ENCODE data around the gene CPEB3. TPM values are rescaled to one million over a fixed set of nuclear protein-coding genes. Genes with fewer than 3 reads are reported as not detected.
"Not testable (repeated sequence)": the region's sequence is repeated elsewhere in the genome, so short reads cannot be mapped to it uniquely, and the experiment has no call there.

CPEB3 gene
- polyA plus RNA-seq, 2 of the 4 experiments (the other 2 are of a cell fraction): 0.37 to 0.41 TPM

DNA sequence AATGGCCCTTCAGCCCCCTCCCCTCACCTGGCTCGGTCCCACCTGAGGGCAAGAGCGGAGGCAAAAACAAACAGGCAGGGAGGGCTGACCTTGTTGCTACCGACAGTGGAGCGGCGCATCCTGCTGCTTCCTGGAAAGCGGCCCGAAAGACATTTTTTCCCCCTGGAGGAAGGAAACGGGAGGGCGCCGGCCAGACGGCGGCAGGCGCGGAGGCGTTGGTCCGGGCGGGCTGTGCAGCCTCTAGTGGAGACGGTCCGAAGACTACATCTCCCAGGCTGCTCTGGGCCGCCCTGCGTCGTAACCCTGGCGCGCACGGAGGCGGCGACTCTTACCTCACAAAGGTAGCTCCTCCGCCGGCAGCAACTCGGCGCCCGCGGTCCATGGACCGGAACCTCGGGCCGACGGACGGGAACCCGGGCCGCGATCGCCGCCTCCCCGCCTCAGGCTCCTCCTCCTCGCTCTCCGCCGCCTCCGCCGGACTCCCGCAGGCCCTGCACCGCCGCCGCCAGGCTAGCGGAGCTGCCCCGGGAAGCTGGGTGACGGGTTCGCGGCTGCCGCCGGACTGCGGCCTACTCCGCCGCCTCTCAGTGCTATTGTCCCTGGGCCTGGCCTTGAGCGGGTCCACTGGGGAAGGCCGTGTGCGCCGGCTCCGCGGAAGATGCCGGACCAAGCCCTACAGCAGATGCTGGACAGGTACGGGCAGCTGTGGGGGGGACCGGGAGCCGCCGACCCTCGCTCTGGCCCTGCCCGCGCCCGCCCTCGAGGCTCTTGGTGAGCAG lies at the start of gene CPEB3, which contains the start of gene MARCHF5 (continued):
- TF ChIP-seq FOSB (CRISPR knock-in tag; IDR thresholded peaks at IDR 0.05) (no peak), HOXB5 (CRISPR knock-in tag; IDR thresholded peaks at IDR 0.05) (no peak), BHLHE40 (IDR thresholded peaks at IDR 0.05; ENCODE audit: low read depth, low read length) (no peak), ZNF302 (CRISPR knock-in tag; IDR thresholded peaks at IDR 0.05) (no peak), ESRRA (IDR thresholded peaks at IDR 0.05; ENCODE audit: borderline replicate concordance, low read length) (no peak), POLR2A (IDR thresholded peaks at IDR 0.05; ENCODE audit: low read length) (peak; percentile 55), EHF (CRISPR knock-in tag; IDR thresholded peaks at IDR 0.05) (no peak), POLR2AphosphoS2 (conservative IDR thresholded peaks at IDR 0.05; ENCODE audit: low read length) (no peak), CBX2 (IDR thresholded peaks at IDR 0.05; ENCODE audit: borderline replicate concordance, low read depth) (no peak), TFCP2L1 (CRISPR knock-in tag; IDR thresholded peaks at IDR 0.05) (no peak)
- TF ChIP-seq, protein P1, sequence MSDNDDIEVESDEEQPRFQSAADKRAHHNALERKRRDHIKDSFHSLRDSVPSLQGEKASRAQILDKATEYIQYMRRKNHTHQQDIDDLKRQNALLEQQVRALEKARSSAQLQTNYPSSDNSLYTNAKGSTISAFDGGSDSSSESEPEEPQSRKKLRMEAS (IDR thresholded peaks at IDR 0.05): 0 out of 2 replicates have a peak, but pooled peaks have one; percentile 24
- TF ChIP-seq, protein P2, sequence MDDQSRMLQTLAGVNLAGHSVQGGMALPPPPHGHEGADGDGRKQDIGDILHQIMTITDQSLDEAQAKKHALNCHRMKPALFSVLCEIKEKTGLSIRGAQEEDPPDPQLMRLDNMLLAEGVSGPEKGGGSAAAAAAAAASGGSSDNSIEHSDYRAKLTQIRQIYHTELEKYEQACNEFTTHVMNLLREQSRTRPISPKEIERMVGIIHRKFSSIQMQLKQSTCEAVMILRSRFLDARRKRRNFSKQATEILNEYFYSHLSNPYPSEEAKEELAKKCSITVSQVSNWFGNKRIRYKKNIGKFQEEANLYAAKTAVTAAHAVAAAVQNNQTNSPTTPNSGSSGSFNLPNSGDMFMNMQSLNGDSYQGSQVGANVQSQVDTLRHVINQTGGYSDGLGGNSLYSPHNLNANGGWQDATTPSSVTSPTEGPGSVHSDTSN (IDR thresholded peaks at IDR 0.05): no peak

DNA sequence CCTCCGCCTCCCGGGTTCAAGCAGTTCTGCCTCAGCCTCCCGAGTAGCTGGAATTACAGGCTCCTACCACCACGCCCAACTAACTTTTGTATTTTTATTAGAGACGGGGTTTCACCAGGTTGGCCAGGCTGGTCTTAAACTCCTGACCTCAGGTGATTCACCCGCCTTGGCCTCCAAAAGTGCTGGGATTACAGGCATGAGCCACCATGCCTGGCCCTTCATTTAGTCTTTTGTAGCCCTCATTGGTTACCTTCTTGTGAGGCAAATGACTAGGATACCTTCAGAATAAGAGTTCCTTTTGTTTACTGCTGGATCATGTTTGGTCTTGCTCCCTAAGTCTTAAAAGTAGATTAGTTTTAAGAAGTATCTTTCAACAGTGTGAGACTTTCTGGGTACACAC lies 39.0 kb upstream of the CPEB3 start:
- peaks cover 30% of the 10 kb centered on the region for H3K4me1 ChIP-seq
- FAIRE-seq, H3K4me3 ChIP-seq, ATAC-seq, H3K9me3 ChIP-seq, POLR2A ChIA-PET: not testable (repeated sequence)
- WGBS (ENCODE audit: missing lambda C conversion rate): 83% methylated on average over 6 of the region's 6 CpGs
- peak overlapping the region; percentile 30; the same call in 1 of the 3 replicates for H3K4me2 ChIP-seq
- CTCF ChIA-PET: interaction anchor here (0.8 to 1.1 kb wide), 2 partner anchors 39 to 40 kb away, joined by 3 read pairs; partner anchors contain the start of gene MARCHF5
- peak overlapping the region in 1 of 2 experiments; percentile 64; a peak in 2 of 6 replicates for H3K27ac ChIP-seq
- DNase-seq (ENCODE audit: low read depth in 1 of 2, low spot score in 1 of 2): peak in 1 of 2 experiments; percentile 15

DNA sequence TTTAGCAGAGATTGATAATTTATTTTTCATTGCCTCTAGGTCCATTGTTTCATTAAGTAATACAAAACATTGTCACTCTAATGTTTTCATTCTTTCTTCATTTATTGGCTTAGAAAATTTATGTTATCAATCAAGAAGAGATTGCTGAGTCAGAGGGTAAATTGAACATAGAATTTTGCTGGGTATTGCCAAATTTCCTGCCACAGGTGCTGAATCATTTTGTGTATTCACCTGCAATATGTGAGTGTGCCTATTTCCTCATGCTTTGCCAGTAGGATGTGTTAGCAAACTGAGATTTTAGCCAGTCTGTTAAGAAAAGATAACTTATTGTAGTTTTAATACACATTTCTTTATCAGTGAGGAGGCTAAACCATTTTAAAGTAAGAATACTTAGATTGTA lies 38.1 kb upstream of the CPEB3 start:
- Histone ChIP-seq H3K4me3 (no peak overlapping the region), H3K4me2 (peak overlapping the region; percentile 12; the same call in 2 of the 3 replicates), H3K4me1 (peaks cover 30% of the 10 kb centered on the region), H3K27ac (peak overlapping the region in 1 of 2 experiments; percentile 14; a peak in 2 of 6 replicates), H3K9me3 (no peaks in the 10 kb centered on the region)
- TF ChIP-seq CEBPB (IDR thresholded peaks at IDR 0.05): 0 out of 4 replicates have a peak, but pooled peaks of 1 of the 2 experiments have one; percentile 10
- no peak for TF ChIP-seq ZFP36 (IDR thresholded peaks at IDR 0.05; ENCODE audit: borderline replicate concordance, partially characterized antibody)
- TF ChIP-seq JUNB (IDR thresholded peaks at IDR 0.05): no peak
- TF ChIP-seq GATA3 (IDR thresholded peaks at IDR 0.05; ENCODE audit: borderline replicate concordance): no peak
- no peak for TF ChIP-seq RAD21 (conservative IDR thresholded peaks at IDR 0.05 in 1 of 2, IDR thresholded peaks at IDR 0.05 in 1 of 2)
- TF ChIP-seq, protein P3, sequence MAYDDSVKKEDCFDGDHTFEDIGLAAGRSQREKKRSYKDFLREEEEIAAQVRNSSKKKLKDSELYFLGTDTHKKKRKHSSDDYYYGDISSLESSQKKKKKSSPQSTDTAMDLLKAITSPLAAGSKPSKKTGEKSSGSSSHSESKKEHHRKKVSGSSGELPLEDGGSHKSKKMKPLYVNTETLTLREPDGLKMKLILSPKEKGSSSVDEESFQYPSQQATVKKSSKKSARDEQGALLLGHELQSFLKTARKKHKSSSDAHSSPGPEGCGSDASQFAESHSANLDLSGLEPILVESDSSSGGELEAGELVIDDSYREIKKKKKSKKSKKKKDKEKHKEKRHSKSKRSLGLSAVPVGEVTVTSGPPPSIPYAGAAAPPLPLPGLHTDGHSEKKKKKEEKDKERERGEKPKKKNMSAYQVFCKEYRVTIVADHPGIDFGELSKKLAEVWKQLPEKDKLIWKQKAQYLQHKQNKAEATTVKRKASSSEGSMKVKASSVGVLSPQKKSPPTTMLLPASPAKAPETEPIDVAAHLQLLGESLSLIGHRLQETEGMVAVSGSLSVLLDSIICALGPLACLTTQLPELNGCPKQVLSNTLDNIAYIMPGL (CRISPR knock-in tag; IDR thresholded peaks at IDR 0.05; ENCODE audit: borderline replicate concordance): no peak
- TF ChIP-seq NR3C1 (IDR thresholded peaks at IDR 0.05): no peak
- TF ChIP-seq NFE2L2 (conservative IDR thresholded peaks at IDR 0.05; ENCODE audit: low read length): 0 out of 2 replicates have a peak, but pooled peaks have one; percentile 6
- no peak for TF ChIP-seq FOSB (CRISPR knock-in tag; IDR thresholded peaks at IDR 0.05)
- TF ChIP-seq CBX2 (IDR thresholded peaks at IDR 0.05; ENCODE audit: borderline replicate concordance, low read depth): no peak
- TF ChIP-seq KDM5A (IDR thresholded peaks at IDR 0.05): no peak
- TF ChIP-seq MAFK (IDR thresholded peaks at IDR 0.05; ENCODE audit: partially characterized antibody): peak; percentile 56
- TF ChIP-seq HOXB5 (CRISPR knock-in tag; IDR thresholded peaks at IDR 0.05): no peak
- TF ChIP-seq EHF (CRISPR knock-in tag; IDR thresholded peaks at IDR 0.05): no peak
- FAIRE-seq (no peak), DNase-seq (ENCODE audit: low read depth in 1 of 2, low spot score in 1 of 2) (peak in 1 of 2 experiments; percentile 9), ATAC-seq (no peak)
- ChIA-PET POLR2A (no interaction called here), CTCF (no interaction called here)
